H9 (cell line): ENCODE measurements around the gene SYDE1. TPM values are rescaled to one million over a fixed set of nuclear protein-coding genes. Genes with fewer than 3 reads are reported as not detected.

Source experiments
- DNase-seq: peaks from one replicate; pipeline ENCODE4 v3.0.0-alpha.2; 2017
- H2AFZ ChIP-seq: one replicate; pipeline ENCODE4 v1.6.1; 2013; ENCODE audit warnings: mild to moderate bottlenecking, low read length, control low read depth, moderate library complexity
- H2AK5ac ChIP-seq: 2 replicates; pipeline ENCODE4 v1.6.1; 2013; ENCODE audit warnings: low read length, control low read depth, mixed read lengths; ENCODE audit not compliant: insufficient read length
- H2BK120ac ChIP-seq: one replicate; pipeline ENCODE4 v1.6.1; 2013; ENCODE audit warnings: low read depth, mild to moderate bottlenecking, low read length, control low read depth, inconsistent platforms; ENCODE audit not compliant: poor library complexity, severe bottlenecking
- H2BK12ac ChIP-seq: 2 replicates; pipeline ENCODE4 v1.6.1; 2013; ENCODE audit warnings: low read length, control low read depth, mixed read lengths, low read depth; ENCODE audit not compliant: insufficient read length
- H2BK15ac ChIP-seq: 2 replicates; pipeline ENCODE4 v1.6.1; 2013; ENCODE audit warnings: low read depth, low read length, control low read depth
- H2BK20ac ChIP-seq: one replicate; pipeline ENCODE4 v1.6.1; 2013; ENCODE audit warnings: low read depth, mild to moderate bottlenecking, low read length, control low read depth, inconsistent platforms; ENCODE audit not compliant: poor library complexity, severe bottlenecking
- H2BK5ac ChIP-seq: 2 replicates; pipeline ENCODE4 v1.6.1; 2013; ENCODE audit warnings: low read length, control low read depth, mixed read lengths; ENCODE audit not compliant: insufficient read length
- H3K14ac ChIP-seq: 2 replicates; pipeline ENCODE4 v1.6.1; 2013; ENCODE audit warnings: low read length, control low read depth; ENCODE audit not compliant: insufficient read depth
- H3K18ac ChIP-seq: 2 replicates; pipeline ENCODE4 v1.6.1; 2013; ENCODE audit warnings: low read depth, mild to moderate bottlenecking, mixed read lengths, low read length, control low read depth; ENCODE audit not compliant: insufficient read length
- H3K23ac ChIP-seq: 2 replicates; pipeline ENCODE4 v1.6.1; 2013; ENCODE audit warnings: low read length, control low read depth, mixed read lengths, low read depth; ENCODE audit not compliant: insufficient read length
- H3K23me2 ChIP-seq: 2 replicates; pipeline ENCODE4 v1.6.1; 2013; ENCODE audit warnings: low read depth, mild to moderate bottlenecking, mixed read lengths, low read length, control low read depth; ENCODE audit not compliant: insufficient read length, poor library complexity, severe bottlenecking
- H3K27ac ChIP-seq: 2 replicates; pipeline ENCODE4 v1.5.1; 2013; ENCODE audit warnings: low read length, control low read depth, mixed read lengths, low read depth; ENCODE audit not compliant: insufficient read length
- H3K27me3 ChIP-seq: 2 replicates; pipeline ENCODE4 v1.6.1; 2013; ENCODE audit warnings: low read length, control low read depth, inconsistent platforms; ENCODE audit not compliant: insufficient read depth
- H3K4ac ChIP-seq: 2 replicates; pipeline ENCODE4 v1.6.1; 2013; ENCODE audit warnings: low read depth, mild to moderate bottlenecking, control low read depth, inconsistent platforms, low read length, moderate library complexity
- H3K4me1 ChIP-seq: 2 replicates; pipeline ENCODE4 v1.6.1; 2013; ENCODE audit warnings: low read length, control low read depth, inconsistent platforms; ENCODE audit not compliant: insufficient read depth
- H3K4me2 ChIP-seq: 2 replicates; pipeline ENCODE4 v1.6.1; 2013; ENCODE audit warnings: low read length, control low read depth, mixed read lengths; ENCODE audit not compliant: insufficient read length, insufficient read depth
- H3K56ac ChIP-seq: 2 replicates; pipeline ENCODE4 v1.6.1; 2013; ENCODE audit warnings: low read depth, mild to moderate bottlenecking, mixed read lengths, low read length, control low read depth; ENCODE audit not compliant: insufficient read length
- H3K79me1 ChIP-seq: 2 replicates; pipeline ENCODE4 v1.6.1; 2013; ENCODE audit warnings: low read depth, mild to moderate bottlenecking, moderate library complexity, low read length, control low read depth, inconsistent platforms; ENCODE audit not compliant: insufficient read depth, poor library complexity, severe bottlenecking
- H3K79me2 ChIP-seq: 2 replicates; pipeline ENCODE4 v1.6.1; 2013; ENCODE audit warnings: low read length, control low read depth, inconsistent platforms; ENCODE audit not compliant: insufficient read depth
- H3K9ac ChIP-seq: 2 replicates; pipeline ENCODE4 v1.6.1; 2013; ENCODE audit warnings: low read length, control low read depth, mixed read lengths; ENCODE audit not compliant: insufficient read length; ENCODE audit errors: extremely low read depth
- H3K9me3 ChIP-seq: one replicate; pipeline ENCODE4 v1.6.1; 2013; ENCODE audit warnings: low read depth, low read length, inconsistent platforms; ENCODE audit not compliant: control insufficient read depth
- H3T11ph ChIP-seq: one replicate; pipeline ENCODE4 v1.6.1; 2013; ENCODE audit warnings: mild to moderate bottlenecking, low read length, control low read depth, inconsistent platforms
- H4K20me1 ChIP-seq: one replicate; pipeline ENCODE4 v1.6.1; 2013; ENCODE audit not compliant: control insufficient read depth, insufficient read length, insufficient read depth
- H4K5ac ChIP-seq: 2 replicates; pipeline ENCODE4 v1.6.1; 2013; ENCODE audit warnings: low read depth, mild to moderate bottlenecking, mixed read lengths, low read length, control low read depth; ENCODE audit not compliant: insufficient read length
- H4K8ac ChIP-seq: replicated peaks from 2 replicates; pipeline ENCODE4 v1.6.1; 2013; ENCODE audit warnings: low read length, control low read depth, mixed read lengths, low read depth; ENCODE audit not compliant: insufficient read length
- H4K91ac ChIP-seq: 2 replicates; pipeline ENCODE4 v1.6.1; 2013; ENCODE audit warnings: low read depth, mild to moderate bottlenecking, moderate library complexity, mixed read lengths, low read length, control low read depth; ENCODE audit not compliant: insufficient read length
- H3K27ac Mint-ChIP-seq, 3 experiments: 2 replicates in 2 of 3; 3 replicates in 1 of 3; pipeline ENCODE4 v1.8.0; 2020 to 2021; ENCODE audit warnings: mixed read lengths in 3 of 3, mild to moderate bottlenecking in 1 of 3, moderate library complexity in 1 of 3
- H3K27me3 Mint-ChIP-seq: 2 replicates; pipeline ENCODE4 v1.8.0; 2021; ENCODE audit warnings: low read depth, mild to moderate bottlenecking, moderate library complexity, mixed read lengths
- H3K36me3 Mint-ChIP-seq, 3 experiments: 2 replicates in 2 of 3; 3 replicates in 1 of 3; pipeline ENCODE4 v1.8.0; 2020 to 2021; ENCODE audit warnings: low read depth in 3 of 3, mixed read lengths in 3 of 3; ENCODE audit not compliant: insufficient read depth in 1 of 3
- H3K4me1 Mint-ChIP-seq, 2 experiments: 2 replicates each; pipeline ENCODE4 v1.8.0; 2020; ENCODE audit warnings: mixed read lengths in 2 of 2
- H3K4me3 Mint-ChIP-seq, 2 experiments: 2 replicates in 1 of 2; 3 replicates in 1 of 2; pipeline ENCODE4 v1.8.0; 2020 to 2021; ENCODE audit warnings: mild to moderate bottlenecking in 2 of 2, mixed read lengths in 2 of 2, moderate library complexity in 1 of 2
- H3K9me3 Mint-ChIP-seq, 2 experiments: 2 replicates in 1 of 2; 3 replicates in 1 of 2; pipeline ENCODE4 v1.8.0; 2020; ENCODE audit warnings: mild to moderate bottlenecking in 2 of 2, mixed read lengths in 2 of 2, moderate library complexity in 1 of 2
- WGBS: extraction: QIAGEN DNeasy Blood & Tissue Kit; methylation state at CpG from one replicate; pipeline ENCODE4 v1.1.7; 2013; ENCODE audit warnings: missing lambda C conversion rate, low lambda C conversion rate, mixed read lengths; ENCODE audit not compliant: insufficient read length; ENCODE audit errors: extremely low coverage; 5-methylcytosine and 5-hydroxymethylcytosine counted together
- total RNA-seq: library from RNA; stranded (reverse); gene quantifications from 2 replicates; pipeline ENCODE4 v1.2.1, GENCODE V29; 2021
- TF ChIP-seq, protein P1 (sequence below): fragments of 200-600 bp; sonication (generic); conservative IDR thresholded peaks from 3 replicates; pipeline ENCODE4 v1.8.0; 2021; ENCODE audit warnings: antibody characterized with exemption, mild to moderate bottlenecking

Gene SYDE1
- total RNA-seq, 1 experiment from 2014 or later: 21.4 TPM

DNA sequence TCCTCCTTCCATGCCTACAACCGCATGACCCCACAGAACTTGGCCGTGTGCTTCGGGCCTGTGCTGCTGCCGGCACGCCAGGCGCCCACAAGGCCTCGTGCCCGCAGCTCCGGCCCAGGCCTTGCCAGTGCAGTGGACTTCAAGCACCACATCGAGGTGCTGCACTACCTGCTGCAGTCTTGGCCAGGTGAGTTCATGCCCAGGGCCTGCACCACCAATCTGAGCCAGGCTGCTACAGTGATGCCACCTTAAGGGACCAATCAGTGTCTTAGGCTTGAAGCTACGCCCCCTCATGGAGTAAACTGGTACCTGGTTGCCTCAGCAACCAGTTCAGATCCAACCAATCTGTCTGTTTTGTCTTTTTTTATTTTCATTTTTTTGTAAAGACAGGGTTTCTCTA, 5.2 kb downstream of the SYDE1 start:
- Histone ChIP-seq H4K91ac (no peak overlapping the region), H2BK5ac (no peak overlapping the region), H3K4ac (no peak overlapping the region), H3K9me3 (no peaks in the 10 kb centered on the region), H3K9ac (no peak overlapping the region), H4K20me1 (no peaks in the 10 kb centered on the region), H3K23ac (no peak overlapping the region), H3K56ac (no peak overlapping the region), H3K4me2 (no peak overlapping the region), H2BK12ac (no peak overlapping the region), H4K8ac (no peak overlapping the region), H3K4me1 (no peaks in the 10 kb centered on the region; the same call in 1 of the 2 replicates), H2AK5ac (no peak overlapping the region), H3K79me2 (no peaks in the 10 kb centered on the region), H2BK15ac (no peak overlapping the region), H3K18ac (no peak overlapping the region), H2AFZ (no peak overlapping the region), H4K5ac (no peak overlapping the region), H2BK120ac (no peak overlapping the region), H3K79me1 (no peaks in the 10 kb centered on the region), H3T11ph (no peak overlapping the region), H2BK20ac (no peak overlapping the region), H3K27ac (no peak overlapping the region), H3K14ac (no peak overlapping the region), H3K23me2 (peaks cover 7% of the 10 kb centered on the region), H3K27me3 (no peaks in the 10 kb centered on the region)
- peaks cover 1% of the 10 kb centered on the region; the same call in 1 of the 2 replicates for H3K27me3 Mint-ChIP-seq
- peaks cover 9% of the 10 kb centered on the region in 2 experiments for H3K4me1 Mint-ChIP-seq
- H3K36me3 Mint-ChIP-seq: peaks cover 31 to 73% (median 58%) of the 10 kb centered on the region in 3 experiments
- no peak overlapping the region for H3K4me3 Mint-ChIP-seq
- no peaks in the 10 kb centered on the region for H3K9me3 Mint-ChIP-seq
- peak overlapping the region; percentile 48 to 89 (median 49); a peak in 2 of 7 replicates for H3K27ac Mint-ChIP-seq
- WGBS: no CpG with 5 or more reads among the region's 11 CpGs
- peak; percentile 77 for DNase-seq
- TF ChIP-seq, protein P1, sequence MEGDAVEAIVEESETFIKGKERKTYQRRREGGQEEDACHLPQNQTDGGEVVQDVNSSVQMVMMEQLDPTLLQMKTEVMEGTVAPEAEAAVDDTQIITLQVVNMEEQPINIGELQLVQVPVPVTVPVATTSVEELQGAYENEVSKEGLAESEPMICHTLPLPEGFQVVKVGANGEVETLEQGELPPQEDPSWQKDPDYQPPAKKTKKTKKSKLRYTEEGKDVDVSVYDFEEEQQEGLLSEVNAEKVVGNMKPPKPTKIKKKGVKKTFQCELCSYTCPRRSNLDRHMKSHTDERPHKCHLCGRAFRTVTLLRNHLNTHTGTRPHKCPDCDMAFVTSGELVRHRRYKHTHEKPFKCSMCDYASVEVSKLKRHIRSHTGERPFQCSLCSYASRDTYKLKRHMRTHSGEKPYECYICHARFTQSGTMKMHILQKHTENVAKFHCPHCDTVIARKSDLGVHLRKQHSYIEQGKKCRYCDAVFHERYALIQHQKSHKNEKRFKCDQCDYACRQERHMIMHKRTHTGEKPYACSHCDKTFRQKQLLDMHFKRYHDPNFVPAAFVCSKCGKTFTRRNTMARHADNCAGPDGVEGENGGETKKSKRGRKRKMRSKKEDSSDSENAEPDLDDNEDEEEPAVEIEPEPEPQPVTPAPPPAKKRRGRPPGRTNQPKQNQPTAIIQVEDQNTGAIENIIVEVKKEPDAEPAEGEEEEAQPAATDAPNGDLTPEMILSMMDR: no peak; the same call in 2 of the 3 replicates
